H1 (cell line): ENCODE measurements around the gene DLK1.

Experiments
- ASH2L ChIP-seq: fragments of 200-600, 300-600 bp; sonication (generic); IDR thresholded peaks from one replicate; pipeline ENCODE4 v1.7.1; 2017; ENCODE audit warnings: low read length
- ATF2 ChIP-seq: IDR thresholded peaks from 2 replicates; pipeline ENCODE4 v1.6.1; 2012; ENCODE audit warnings: low read length, inconsistent platforms
- CHD7 ChIP-seq: fragments of 300-600 bp; sonication (generic); IDR thresholded peaks from 2 replicates; pipeline ENCODE4 v1.7.1; 2012; ENCODE audit warnings: low read length, moderate library complexity, mild to moderate bottlenecking, inconsistent platforms; ENCODE audit not compliant: insufficient replicate concordance
- CTCF ChIP-seq, 3 experiments: IDR thresholded peaks; 1 replicate in 2 of 3; 2 replicates in 1 of 3; pipeline versions ENCODE4 v1.5.1 to v1.6.1; 2011; ENCODE audit warnings: low read length in 3 of 3, mild to moderate bottlenecking in 3 of 3, inconsistent platforms in 2 of 3, low read depth in 1 of 3, moderate library complexity in 1 of 3; ENCODE audit not compliant: insufficient read depth in 1 of 3; ENCODE audit errors: control extremely low read depth in 1 of 3
- EP300 ChIP-seq, 2 experiments: IDR thresholded peaks; 1 replicate in 1 of 2; 2 replicates in 1 of 2; pipeline ENCODE4 v1.6.1; 2011 to 2012; ENCODE audit warnings: low read depth in 2 of 2, low read length in 2 of 2, mild to moderate bottlenecking in 2 of 2, borderline replicate concordance in 1 of 2, inconsistent platforms in 1 of 2, moderate library complexity in 1 of 2
- EZH2 ChIP-seq: fragments of 200-600 bp; sonication (generic); IDR thresholded peaks from 2 replicates; pipeline ENCODE4 v1.7.1; 2012; ENCODE audit warnings: low read depth, mild to moderate bottlenecking, moderate library complexity, low read length, inconsistent platforms; ENCODE audit not compliant: severe bottlenecking
- KDM1A ChIP-seq: fragments of 200-600, 300-600 bp; sonication (generic); IDR thresholded peaks from 2 replicates; pipeline ENCODE4 v1.7.1; 2016; ENCODE audit warnings: mild to moderate bottlenecking, low read length, borderline replicate concordance
- MAFK ChIP-seq: IDR thresholded peaks from 2 replicates; pipeline ENCODE4 v1.6.1; 2012; ENCODE audit warnings: low read depth, mild to moderate bottlenecking, improper control_type of control experiment, low read length
- POLR2A ChIP-seq, 2 experiments: IDR thresholded peaks; 1 replicate in 1 of 2; 2 replicates in 1 of 2; pipeline ENCODE4 v1.6.1; 2011; ENCODE audit warnings: low read depth in 2 of 2, low read length in 2 of 2, mild to moderate bottlenecking in 2 of 2; ENCODE audit errors: control extremely low read depth in 1 of 2
- POLR2AphosphoS5 ChIP-seq: IDR thresholded peaks from 2 replicates; pipeline ENCODE4 v1.6.1; 2011; ENCODE audit warnings: low read depth, low read length
- RNF2 ChIP-seq: fragments of 200-900, 300-1000 bp; sonication (generic); IDR thresholded peaks from 2 replicates; pipeline ENCODE4 v1.7.1; 2016; ENCODE audit warnings: borderline replicate concordance, low read depth, mild to moderate bottlenecking, antibody characterized with exemption, low read length; ENCODE audit not compliant: poor library complexity, severe bottlenecking; ENCODE audit errors: missing control alignments
- YY1 ChIP-seq: IDR thresholded peaks from 2 replicates; pipeline ENCODE4 v1.6.1; 2011; ENCODE audit warnings: low read depth, mild to moderate bottlenecking, low read length

GRCh38 chr14:100777366-100777817 is 50.7 kb downstream of the DLK1 start:
- TF ChIP-seq CTCF (IDR thresholded peaks at IDR 0.05; ENCODE audit: control extremely low read depth in 1 of 3, insufficient read depth in 1 of 3, low read depth in 1 of 3, low read length in 3 of 3) (no peak), ATF2 (no peak), MAFK (no peak), POLR2AphosphoS5 (no peak), EZH2 (no peak), ASH2L (no peak), EP300 (IDR thresholded peaks at IDR 0.05; ENCODE audit: borderline replicate concordance in 1 of 2, low read depth in 2 of 2, low read length in 2 of 2) (no peak), CHD7 (no peak), KDM1A (no peak), POLR2A (IDR thresholded peaks at IDR 0.05; ENCODE audit: control extremely low read depth in 1 of 2, low read depth in 2 of 2, low read length in 2 of 2) (no peak), RNF2 (no peak), YY1 (no peak)
